Measurements from ENCODE around the gene MVB12B. TPM values are rescaled to one million over a fixed set of nuclear protein-coding genes. Genes with fewer than 3 reads are reported as not detected.
A peak's percentile ranks its signal among the peaks of the same experiment; 100 is the strongest.

The MVB12B gene
- total RNA-seq, 2 donors from 2014 or later: 9.8 to 15.8 TPM

- no peak overlapping the region for H3K4me3 ChIP-seq
- no peaks in the 10 kb centered on the region for H3K36me3 ChIP-seq
- H3K9ac ChIP-seq (ENCODE audit: low read depth in 2 of 2, low read length in 2 of 2): no peak overlapping the region
- no peaks in the 10 kb centered on the region for H3K27me3 ChIP-seq
- no peaks in the 10 kb centered on the region for H3K9me3 ChIP-seq
- H3K27ac ChIP-seq: no peak overlapping the region
- H3K4me1 ChIP-seq: no peaks in the 10 kb centered on the region
- no peak for DNase-seq
- intact Hi-C loops (cut with DNase I): no loop called here
- TF ChIP-seq, protein P1, sequence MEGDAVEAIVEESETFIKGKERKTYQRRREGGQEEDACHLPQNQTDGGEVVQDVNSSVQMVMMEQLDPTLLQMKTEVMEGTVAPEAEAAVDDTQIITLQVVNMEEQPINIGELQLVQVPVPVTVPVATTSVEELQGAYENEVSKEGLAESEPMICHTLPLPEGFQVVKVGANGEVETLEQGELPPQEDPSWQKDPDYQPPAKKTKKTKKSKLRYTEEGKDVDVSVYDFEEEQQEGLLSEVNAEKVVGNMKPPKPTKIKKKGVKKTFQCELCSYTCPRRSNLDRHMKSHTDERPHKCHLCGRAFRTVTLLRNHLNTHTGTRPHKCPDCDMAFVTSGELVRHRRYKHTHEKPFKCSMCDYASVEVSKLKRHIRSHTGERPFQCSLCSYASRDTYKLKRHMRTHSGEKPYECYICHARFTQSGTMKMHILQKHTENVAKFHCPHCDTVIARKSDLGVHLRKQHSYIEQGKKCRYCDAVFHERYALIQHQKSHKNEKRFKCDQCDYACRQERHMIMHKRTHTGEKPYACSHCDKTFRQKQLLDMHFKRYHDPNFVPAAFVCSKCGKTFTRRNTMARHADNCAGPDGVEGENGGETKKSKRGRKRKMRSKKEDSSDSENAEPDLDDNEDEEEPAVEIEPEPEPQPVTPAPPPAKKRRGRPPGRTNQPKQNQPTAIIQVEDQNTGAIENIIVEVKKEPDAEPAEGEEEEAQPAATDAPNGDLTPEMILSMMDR (IDR thresholded peaks at IDR 0.05): no peak
Measured at GRCh38 chr9:126320158-126320922, 6.3 kb upstream of the MVB12B start.

DNA sequence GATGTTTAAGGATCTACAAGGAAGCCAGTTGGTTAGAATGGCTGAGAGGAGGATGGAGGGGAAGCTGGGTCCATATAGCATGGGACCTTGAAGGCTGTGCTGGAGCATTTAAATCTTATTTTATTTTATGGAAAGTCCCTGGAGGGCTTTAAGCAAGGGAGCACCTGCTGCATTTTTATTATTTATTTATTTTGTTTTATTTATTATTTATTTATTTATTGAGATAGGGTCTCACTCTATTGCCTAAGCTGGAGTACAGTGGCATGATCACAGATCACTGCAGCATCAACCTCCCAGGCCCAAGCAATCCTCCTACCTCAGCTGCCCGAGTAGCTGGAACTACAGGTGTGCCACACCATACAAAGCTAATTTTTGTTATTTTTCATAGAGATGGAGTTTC, 4.9 kb upstream of the MVB12B start:
- Histone ChIP-seq H3K4me3 (no peak overlapping the region), H3K27me3 (no peaks in the 10 kb centered on the region), H3K36me3 (no peaks in the 10 kb centered on the region), H3K27ac (no peak overlapping the region), H3K4me1 (no peaks in the 10 kb centered on the region), H3K9ac (ENCODE audit: low read depth in 2 of 2, low read length in 2 of 2) (no peak overlapping the region), H3K9me3 (no peaks in the 10 kb centered on the region)
- TF ChIP-seq, protein P1 (IDR thresholded peaks at IDR 0.05): no peak
- DNase-seq: no peak
- intact Hi-C loops (cut with DNase I): no loop called here

GRCh38 chr9:126325821-126326220, 808 bp upstream of the MVB12B start:
- TF ChIP-seq, protein P1 (IDR thresholded peaks at IDR 0.05): no peak
- no peaks in the 10 kb centered on the region for H3K4me1 ChIP-seq
- no peaks in the 10 kb centered on the region for H3K36me3 ChIP-seq
- H3K4me3 ChIP-seq: peak overlapping the region; percentile 39
- H3K27ac ChIP-seq: peak overlapping the region; percentile 58
- intact Hi-C loops (cut with DNase I): no loop called here
- H3K27me3 ChIP-seq: no peaks in the 10 kb centered on the region
- H3K9me3 ChIP-seq: no peaks in the 10 kb centered on the region
- H3K9ac ChIP-seq (ENCODE audit: low read depth in 2 of 2, low read length in 2 of 2): peak overlapping the region; percentile 68 to 77
- DNase-seq: no peak

GRCh38 chr9:126327006-126327713, 531 bp downstream of the MVB12B start:
- DNase-seq: peak; percentile 28
- Histone ChIP-seq H3K4me3 (peak overlapping the region; percentile 49), H3K9me3 (no peaks in the 10 kb centered on the region), H3K36me3 (no peaks in the 10 kb centered on the region), H3K4me1 (no peaks in the 10 kb centered on the region), H3K27me3 (no peaks in the 10 kb centered on the region), H3K27ac (no peak overlapping the region), H3K9ac (ENCODE audit: low read depth in 2 of 2, low read length in 2 of 2) (peak overlapping the region; percentile 76 to 86)
- TF ChIP-seq, protein P1 (IDR thresholded peaks at IDR 0.05): no peak
- intact Hi-C loops (cut with DNase I): no loop called here

DNA sequence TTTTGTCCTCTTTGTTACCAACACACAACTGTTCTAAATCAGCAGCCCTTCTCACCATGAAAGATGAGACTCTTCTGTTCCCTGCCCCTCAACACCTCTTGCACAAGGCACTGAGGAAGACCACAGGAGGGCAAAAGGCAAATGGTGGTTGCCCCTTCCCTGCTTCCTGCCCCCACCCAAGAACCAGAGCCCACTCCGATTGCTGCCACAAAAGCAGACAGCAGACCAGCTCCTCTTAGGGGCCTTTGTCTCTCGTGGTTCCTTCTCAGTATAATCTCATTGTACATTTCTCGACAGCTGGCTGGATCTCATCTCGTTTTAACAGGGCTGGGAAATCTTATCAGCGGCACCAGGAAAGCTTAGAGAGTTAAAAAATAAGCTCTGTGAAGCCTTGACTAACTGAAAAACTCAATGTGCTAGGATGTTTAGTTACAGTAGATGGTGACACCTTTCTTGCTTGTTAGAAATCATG, 1.1 kb downstream of the MVB12B start:
- TF ChIP-seq, protein P1 (IDR thresholded peaks at IDR 0.05): no peak
- Histone ChIP-seq H3K9me3 (no peaks in the 10 kb centered on the region), H3K9ac (ENCODE audit: low read depth in 2 of 2, low read length in 2 of 2) (peak overlapping the region; percentile 76 to 86), H3K4me1 (no peaks in the 10 kb centered on the region), H3K36me3 (no peaks in the 10 kb centered on the region), H3K4me3 (peak overlapping the region; percentile 49), H3K27me3 (no peaks in the 10 kb centered on the region), H3K27ac (no peak overlapping the region)
- DNase-seq: no peak
- intact Hi-C loops (cut with DNase I): no loop called here
